ENCODE results near the gene PRAMEF1.
"Not testable (repeated sequence)": the region's sequence is repeated elsewhere in the genome, so short reads cannot be mapped to it uniquely, and the experiment has no call there.

DNA sequence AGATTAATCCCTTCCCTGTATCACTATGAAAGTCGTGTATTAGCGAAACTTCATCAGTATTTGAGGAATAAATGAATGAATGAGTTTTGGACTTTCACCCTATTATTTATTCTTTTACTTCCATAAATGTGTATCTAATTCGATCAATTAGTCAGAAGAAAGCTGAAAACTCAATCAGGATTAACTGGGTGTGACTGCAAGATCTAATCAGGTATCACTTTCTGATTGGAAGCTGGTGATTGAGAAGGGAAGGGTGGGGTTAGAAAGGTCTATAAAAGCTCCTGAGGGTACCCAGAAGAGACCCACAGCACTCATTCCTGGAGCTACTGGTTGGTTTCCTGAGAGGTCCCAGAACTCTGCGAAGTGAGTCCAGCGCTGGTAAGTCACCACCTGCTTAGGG is at the start of gene PRAMEF1:
- TF ChIP-seq ZNF384 (IDR thresholded peaks at IDR 0.05); HDGF (IDR thresholded peaks at IDR 0.05; ENCODE audit: borderline replicate concordance); FOXM1 (IDR thresholded peaks at IDR 0.05; ENCODE audit: borderline replicate concordance); SP1 (IDR thresholded peaks at IDR 0.05); ARNT (IDR thresholded peaks at IDR 0.05); BHLHE40 (IDR thresholded peaks at IDR 0.05; ENCODE audit: borderline replicate concordance); L3MBTL2 (conservative IDR thresholded peaks at IDR 0.05); FOXK2 (IDR thresholded peaks at IDR 0.05); FOXA1 (IDR thresholded peaks at IDR 0.05); SUZ12 (IDR thresholded peaks at IDR 0.05); ELF4 (IDR thresholded peaks at IDR 0.05); NFRKB (IDR thresholded peaks at IDR 0.05): not testable (repeated sequence)
- TF ChIP-seq, protein P1, sequence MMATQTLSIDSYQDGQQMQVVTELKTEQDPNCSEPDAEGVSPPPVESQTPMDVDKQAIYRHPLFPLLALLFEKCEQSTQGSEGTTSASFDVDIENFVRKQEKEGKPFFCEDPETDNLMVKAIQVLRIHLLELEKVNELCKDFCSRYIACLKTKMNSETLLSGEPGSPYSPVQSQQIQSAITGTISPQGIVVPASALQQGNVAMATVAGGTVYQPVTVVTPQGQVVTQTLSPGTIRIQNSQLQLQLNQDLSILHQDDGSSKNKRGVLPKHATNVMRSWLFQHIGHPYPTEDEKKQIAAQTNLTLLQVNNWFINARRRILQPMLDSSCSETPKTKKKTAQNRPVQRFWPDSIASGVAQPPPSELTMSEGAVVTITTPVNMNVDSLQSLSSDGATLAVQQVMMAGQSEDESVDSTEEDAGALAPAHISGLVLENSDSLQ (IDR thresholded peaks at IDR 0.05) = not testable (repeated sequence)
